Endodermal cell (in vitro differentiated cells): ENCODE data around the gene CEND1. TPM values are rescaled to one million over a fixed set of nuclear protein-coding genes. Genes with fewer than 3 reads are reported as not detected.

ENCODE experiments used
- DNase-seq: peaks from one replicate; pipeline ENCODE4 v3.0.0-alpha.2; 2017
- H3K27ac ChIP-seq: 2 replicates; pipeline ENCODE4 v1.5.1; 2013; ENCODE audit warnings: mild to moderate bottlenecking, low read depth, low read length, moderate library complexity
- H3K27me3 ChIP-seq: 2 replicates; pipeline ENCODE4 v1.6.1; 2013; ENCODE audit warnings: mild to moderate bottlenecking, low read length, moderate library complexity; ENCODE audit not compliant: insufficient read depth, control insufficient read depth, poor library complexity, severe bottlenecking
- H3K36me3 ChIP-seq: 2 replicates; pipeline ENCODE4 v1.7.0; 2013; ENCODE audit warnings: mild to moderate bottlenecking, low read length, moderate library complexity; ENCODE audit not compliant: control insufficient read depth, insufficient read depth
- H3K4me1 ChIP-seq: one replicate; pipeline ENCODE4 v1.7.0; 2013; ENCODE audit warnings: low read length; ENCODE audit not compliant: control insufficient read depth, insufficient read depth
- H3K4me3 ChIP-seq: 2 replicates; pipeline ENCODE4 v1.5.1; 2013; ENCODE audit warnings: mild to moderate bottlenecking, low read length, moderate library complexity
- H3K9ac ChIP-seq: 2 replicates; pipeline ENCODE4 v1.6.1; 2013; ENCODE audit warnings: mild to moderate bottlenecking, low read length, moderate library complexity; ENCODE audit not compliant: poor library complexity, severe bottlenecking; ENCODE audit errors: extremely low read depth
- H3K9me3 ChIP-seq: 2 replicates; pipeline ENCODE4 v1.6.1; 2013; ENCODE audit warnings: mild to moderate bottlenecking, low read length, moderate library complexity; ENCODE audit not compliant: control insufficient read depth
- H3K27ac Mint-ChIP-seq: 2 replicates; pipeline ENCODE4 v1.8.0; 2020; ENCODE audit warnings: mixed read lengths
- H3K27me3 Mint-ChIP-seq: 2 replicates; pipeline ENCODE4 v1.8.0; 2021; ENCODE audit warnings: mild to moderate bottlenecking, mixed read lengths; ENCODE audit not compliant: insufficient read depth
- H3K36me3 Mint-ChIP-seq: 2 replicates; pipeline ENCODE4 v1.8.0; 2020; ENCODE audit warnings: low read depth, mixed read lengths
- H3K4me1 Mint-ChIP-seq: 2 replicates; pipeline ENCODE4 v1.8.0; 2020; ENCODE audit warnings: mixed read lengths
- H3K4me3 Mint-ChIP-seq: 2 replicates; pipeline ENCODE4 v1.8.0; 2020; ENCODE audit warnings: mild to moderate bottlenecking, moderate library complexity, mixed read lengths
- H3K9me3 Mint-ChIP-seq: 2 replicates; pipeline ENCODE4 v1.8.0; 2020; ENCODE audit warnings: mild to moderate bottlenecking, mixed read lengths
- CTCF ChIP-seq: fragments of 200-600 bp; sonication (generic); conservative IDR thresholded peaks from 2 replicates; pipeline ENCODE4 v1.5.0; 2021; ENCODE audit warnings: antibody characterized with exemption, mild to moderate bottlenecking
- WGBS, 2 experiments: methylation state at CpG; one replicate each; pipeline versions ENCODE4 v1.1.5 to v1.1.7; 2013; ENCODE audit warnings: missing lambda C conversion rate in 2 of 2, mixed read lengths in 1 of 2; ENCODE audit not compliant: insufficient coverage in 1 of 2, insufficient read length in 1 of 2; 5-methylcytosine and 5-hydroxymethylcytosine counted together
- total RNA-seq, 2 donors: library from RNA; stranded (reverse); fragmentation: NEBNext Ultra II Directional in 1 of 2; extraction: Animal tissue kit (Norgen Biotek cat#: 25700) in 1 of 2; gene quantifications; 2 replicates in 1 of 2; 3 replicates in 1 of 2; pipeline ENCODE4 v1.2.1, GENCODE V29; 2021

CEND1 gene
- total RNA-seq, 2 donors from 2014 or later = not detected

GRCh38 chr11:769887-770641, 19.8 kb downstream of the CEND1 start:
- no peak for TF ChIP-seq CTCF
- WGBS, 2 experiments = 93 to 98% methylated on average over 11 to 23 of the region's 23 CpGs
- Histone ChIP-seq H3K27ac (no peak overlapping the region), H3K36me3 (peaks cover 36% of the 10 kb centered on the region), H3K9ac (no peak overlapping the region), H3K4me3 (no peak overlapping the region), H3K27me3 (no peaks in the 10 kb centered on the region), H3K9me3 (no peaks in the 10 kb centered on the region), H3K4me1 (no peaks in the 10 kb centered on the region)
- no peak for DNase-seq
- H3K36me3 Mint-ChIP-seq = peaks cover 34% of the 10 kb centered on the region
- no peaks in the 10 kb centered on the region for H3K9me3 Mint-ChIP-seq
- H3K27me3 Mint-ChIP-seq = no peaks in the 10 kb centered on the region
- no peaks in the 10 kb centered on the region for H3K4me1 Mint-ChIP-seq
- no peak overlapping the region for H3K4me3 Mint-ChIP-seq
- H3K27ac Mint-ChIP-seq = no peak overlapping the region

GRCh38 chr11:767238-767637, 22.7 kb downstream of the CEND1 start:
- no peak overlapping the region for H3K27ac Mint-ChIP-seq
- WGBS, 2 experiments = 95 to 96% methylated on average over 7 to 11 of the region's 11 CpGs

GRCh38 chr11:766936-767210, 23.0 kb downstream of the CEND1 start:
- H3K4me3 ChIP-seq = no peak overlapping the region
- DNase-seq = no peak
- no peak overlapping the region for H3K9ac ChIP-seq
- no peaks in the 10 kb centered on the region for H3K4me1 ChIP-seq
- Mint-ChIP-seq H3K27me3 (no peaks in the 10 kb centered on the region), H3K4me1 (no peaks in the 10 kb centered on the region), H3K4me3 (no peak overlapping the region), H3K27ac (no peak overlapping the region), H3K36me3 (peaks cover 55% of the 10 kb centered on the region), H3K9me3 (no peaks in the 10 kb centered on the region)
- H3K27me3 ChIP-seq = no peaks in the 10 kb centered on the region
- H3K36me3 ChIP-seq = peaks cover 53% of the 10 kb centered on the region
- H3K9me3 ChIP-seq = no peaks in the 10 kb centered on the region
- WGBS, 2 experiments = 93 to 100% methylated on average over 2 of the region's 2 CpGs
- TF ChIP-seq CTCF = no peak
- H3K27ac ChIP-seq = no peak overlapping the region

More at GRCh38 chr11:767238-767637, 22.7 kb downstream of the CEND1 start:
- H3K9me3 Mint-ChIP-seq = no peaks in the 10 kb centered on the region
- H3K4me1 Mint-ChIP-seq = no peaks in the 10 kb centered on the region
- no peak for DNase-seq
- peaks cover 53% of the 10 kb centered on the region for H3K36me3 Mint-ChIP-seq
- no peak overlapping the region for H3K9ac ChIP-seq
- no peak overlapping the region for H3K4me3 Mint-ChIP-seq
- no peak overlapping the region for H3K4me3 ChIP-seq
- H3K9me3 ChIP-seq = no peaks in the 10 kb centered on the region
- no peaks in the 10 kb centered on the region for H3K4me1 ChIP-seq
- H3K27me3 ChIP-seq = no peaks in the 10 kb centered on the region
- TF ChIP-seq CTCF = no peak
- H3K27ac ChIP-seq = no peak overlapping the region
- H3K27me3 Mint-ChIP-seq = no peaks in the 10 kb centered on the region
- peaks cover 52% of the 10 kb centered on the region for H3K36me3 ChIP-seq
